ENCODE results near the gene HERPUD1. TPM values are rescaled to one million over a fixed set of nuclear protein-coding genes. Genes with fewer than 3 reads are reported as not detected.
"Not testable (repeated sequence)": the region's sequence is repeated elsewhere in the genome, so short reads cannot be mapped to it uniquely, and the experiment has no call there.

HERPUD1 gene
- total RNA-seq, 1 donor from 2014 or later = 139 TPM

- DNase-seq (ENCODE audit: low read depth in 2 of 2) = no peak
Measured at GRCh38 chr16:56933828-56934598, 2.1 kb downstream of the HERPUD1 start.

GRCh38 chr16:56934599-56935145 lies 2.7 kb downstream of the HERPUD1 start:
- not testable (repeated sequence) for DNase-seq (ENCODE audit: low read depth in 2 of 2)

GRCh38 chr16:56935201-56935600 lies 3.3 kb downstream of the HERPUD1 start:
- DNase-seq (ENCODE audit: low read depth in 2 of 2) = no peak

GRCh38 chr16:56936491-56936890 lies 4.5 kb downstream of the HERPUD1 start:
- DNase-seq (ENCODE audit: low read depth in 2 of 2) = no peak

GRCh38 chr16:56936950-56937349 lies 5.0 kb downstream of the HERPUD1 start:
- no peak for DNase-seq (ENCODE audit: low read depth in 2 of 2)

GRCh38 chr16:56938664-56939513 lies 6.9 kb downstream of the HERPUD1 start:
- no peak for DNase-seq (ENCODE audit: low read depth in 2 of 2)

GRCh38 chr16:56939801-56940200 lies 7.9 kb downstream of the HERPUD1 start:
- DNase-seq (ENCODE audit: low read depth in 2 of 2) = no peak

GRCh38 chr16:56941092-56941491 lies 9.2 kb downstream of the HERPUD1 start:
- no peak for DNase-seq (ENCODE audit: low read depth in 2 of 2)

- DNase-seq (ENCODE audit: low read depth in 2 of 2) = no peak
Measured at GRCh38 chr16:56941856-56942331, 10.0 kb downstream of the HERPUD1 start.

- no peak for DNase-seq (ENCODE audit: low read depth in 2 of 2)
Measured at GRCh38 chr16:56943761-56944375, 11.9 kb downstream of the HERPUD1 start.

GRCh38 chr16:56944954-56945839 lies 13.3 kb downstream of the HERPUD1 start:
- no peak for DNase-seq (ENCODE audit: low read depth in 2 of 2)

- no peak for DNase-seq (ENCODE audit: low read depth in 2 of 2)
Measured at GRCh38 chr16:56945847-56946527, 14.0 kb downstream of the HERPUD1 start.

- DNase-seq (ENCODE audit: low read depth in 2 of 2) = peak in 1 of 2 donors; percentile 29
Measured at GRCh38 chr16:56946767-56947603, 15.0 kb downstream of the HERPUD1 start.

GRCh38 chr16:56947604-56947995 lies 15.7 kb downstream of the HERPUD1 start:
- DNase-seq (ENCODE audit: low read depth in 2 of 2) = no peak

GRCh38 chr16:56948234-56948633 lies 16.3 kb downstream of the HERPUD1 start:
- no peak for DNase-seq (ENCODE audit: low read depth in 2 of 2)

- no peak for DNase-seq (ENCODE audit: low read depth in 2 of 2)
Measured at GRCh38 chr16:56950051-56950450, 18.1 kb downstream of the HERPUD1 start.

- DNase-seq (ENCODE audit: low read depth in 2 of 2) = no peak
Measured at GRCh38 chr16:56950455-56950854, 18.5 kb downstream of the HERPUD1 start.

GRCh38 chr16:56950881-56951771 lies 19.2 kb downstream of the HERPUD1 start:
- peak; percentile 60 to 62 for DNase-seq (ENCODE audit: low read depth in 2 of 2)
